ENCODE measurements around the gene COMT. TPM values are rescaled to one million over a fixed set of nuclear protein-coding genes. Genes with fewer than 3 reads are reported as not detected.

The COMT gene
- total and polyA plus RNA-seq, 10 donors: 63.5 to 216 (median 99.3) TPM

DNA sequence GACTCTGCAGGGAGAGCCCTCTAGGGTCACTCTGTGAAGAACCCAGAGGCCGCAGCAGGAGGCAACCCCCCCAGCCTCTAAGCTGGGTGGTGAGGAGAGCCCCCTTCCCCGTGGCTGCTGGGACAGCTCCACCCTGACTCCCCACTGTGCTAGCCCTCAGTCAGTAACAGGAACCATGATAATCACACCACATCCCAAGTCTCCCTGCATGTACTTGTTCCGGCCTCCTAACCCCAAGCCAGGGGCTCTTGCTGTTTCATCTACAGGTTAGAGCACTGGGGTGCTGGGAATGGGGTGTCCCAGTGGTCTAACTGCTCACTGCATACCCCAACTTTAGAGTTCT, 48.1 kb downstream of the COMT start:
- TF ChIP-seq, protein P1, sequence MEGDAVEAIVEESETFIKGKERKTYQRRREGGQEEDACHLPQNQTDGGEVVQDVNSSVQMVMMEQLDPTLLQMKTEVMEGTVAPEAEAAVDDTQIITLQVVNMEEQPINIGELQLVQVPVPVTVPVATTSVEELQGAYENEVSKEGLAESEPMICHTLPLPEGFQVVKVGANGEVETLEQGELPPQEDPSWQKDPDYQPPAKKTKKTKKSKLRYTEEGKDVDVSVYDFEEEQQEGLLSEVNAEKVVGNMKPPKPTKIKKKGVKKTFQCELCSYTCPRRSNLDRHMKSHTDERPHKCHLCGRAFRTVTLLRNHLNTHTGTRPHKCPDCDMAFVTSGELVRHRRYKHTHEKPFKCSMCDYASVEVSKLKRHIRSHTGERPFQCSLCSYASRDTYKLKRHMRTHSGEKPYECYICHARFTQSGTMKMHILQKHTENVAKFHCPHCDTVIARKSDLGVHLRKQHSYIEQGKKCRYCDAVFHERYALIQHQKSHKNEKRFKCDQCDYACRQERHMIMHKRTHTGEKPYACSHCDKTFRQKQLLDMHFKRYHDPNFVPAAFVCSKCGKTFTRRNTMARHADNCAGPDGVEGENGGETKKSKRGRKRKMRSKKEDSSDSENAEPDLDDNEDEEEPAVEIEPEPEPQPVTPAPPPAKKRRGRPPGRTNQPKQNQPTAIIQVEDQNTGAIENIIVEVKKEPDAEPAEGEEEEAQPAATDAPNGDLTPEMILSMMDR (IDR thresholded peaks at IDR 0.05 in 8 of 11, conservative IDR thresholded peaks at IDR 0.05 in 3 of 11): no peak
- no peak for TF ChIP-seq POLR2A (IDR thresholded peaks at IDR 0.05)
- TF ChIP-seq POLR2AphosphoS5 (IDR thresholded peaks at IDR 0.05): no peak
- Histone ChIP-seq H3K4me1 (peaks cover 4 to 47% (median 29%) of the 10 kb centered on the region in 6 donors), H3K4me3 (no peak overlapping the region), H3K27ac (peak overlapping the region in 5 of 8 donors; percentile 83 to 86 (median 84)), H3K9me3 (no peaks in the 10 kb centered on the region), H3K27me3 (replicated peaks in 1 of 7) (peaks cover 0 to 8% (median 0%) of the 10 kb centered on the region in 7 donors), H3K36me3 (no peaks in the 10 kb centered on the region)
- intact Hi-C loops (cut with DNase I; ENCODE audit: low total_unique reads): no loop called here
- WGBS, 5 donors: 71 to 90% (median 85%) methylated on average over 2 to 3 of the region's 3 CpGs
- no peak for DNase-seq

- 50 to 97% (median 62%) methylated on average over 2 of the region's 2 CpGs for WGBS, 5 donors
- H3K27ac ChIP-seq: peak overlapping the region in 6 of 8 donors; percentile 40 to 86 (median 84)
- no peaks in the 10 kb centered on the region for H3K36me3 ChIP-seq
- peaks cover 0 to 8% (median 0%) of the 10 kb centered on the region in 7 donors for H3K27me3 ChIP-seq (replicated peaks in 1 of 7)
- TF ChIP-seq POLR2A (IDR thresholded peaks at IDR 0.05) (no peak), POLR2AphosphoS5 (IDR thresholded peaks at IDR 0.05) (no peak)
- TF ChIP-seq, protein P1 (IDR thresholded peaks at IDR 0.05 in 8 of 11, conservative IDR thresholded peaks at IDR 0.05 in 3 of 11): no peak
- intact Hi-C loops (cut with DNase I; ENCODE audit: low total_unique reads): no loop called here
- peaks cover 4 to 46% (median 27%) of the 10 kb centered on the region in 6 donors for H3K4me1 ChIP-seq
- no peak overlapping the region for H3K4me3 ChIP-seq
- H3K9me3 ChIP-seq: no peaks in the 10 kb centered on the region
- no peak for DNase-seq
Observed at GRCh38 chr22:19990188-19990587, 48.6 kb downstream of the COMT start.

DNA sequence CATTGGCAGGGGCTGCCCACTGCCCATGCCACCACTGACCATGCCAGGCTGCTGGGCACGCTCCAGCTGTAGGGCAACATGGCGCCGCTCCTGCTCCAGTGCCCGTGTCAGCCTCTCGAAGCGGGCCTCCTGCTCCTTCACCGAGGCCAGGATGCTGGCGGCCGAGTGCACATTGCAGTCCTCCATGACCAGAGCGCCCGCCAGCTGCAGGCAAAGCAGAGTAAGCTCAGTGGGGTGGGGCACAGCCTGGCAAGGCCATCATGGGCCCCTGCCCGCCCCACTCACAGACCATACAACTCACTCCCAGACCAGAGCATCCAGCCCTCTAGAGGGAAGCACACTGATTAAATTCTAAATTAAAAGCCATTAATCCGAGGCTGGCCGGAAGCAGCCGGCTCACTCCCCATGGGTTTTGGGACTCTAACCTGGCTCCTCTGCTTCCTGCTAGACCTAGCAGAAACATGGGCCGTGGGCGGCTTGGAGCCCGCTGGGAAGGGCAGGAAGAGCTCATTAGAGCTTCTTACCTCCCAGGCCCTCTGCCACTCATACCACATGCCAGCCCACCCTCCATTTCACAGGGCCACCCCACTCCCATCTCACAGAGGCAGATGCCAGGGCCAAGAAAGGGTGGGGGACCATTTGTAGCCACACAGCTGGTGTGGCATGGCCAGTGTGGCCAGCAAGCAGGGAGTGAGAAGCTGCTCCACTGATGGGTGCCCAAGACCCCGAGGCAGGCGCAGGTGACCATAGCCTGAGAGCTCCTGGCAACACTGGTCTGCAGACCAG, 49.2 kb downstream of the COMT start:
- intact Hi-C loops (cut with DNase I; ENCODE audit: low total_unique reads): no loop called here
- H3K4me3 ChIP-seq: no peak overlapping the region
- TF ChIP-seq POLR2AphosphoS5 (IDR thresholded peaks at IDR 0.05): no peak
- TF ChIP-seq POLR2A (IDR thresholded peaks at IDR 0.05): no peak
- TF ChIP-seq, protein P1 (IDR thresholded peaks at IDR 0.05 in 8 of 11, conservative IDR thresholded peaks at IDR 0.05 in 3 of 11): no peak
- H3K36me3 ChIP-seq: no peaks in the 10 kb centered on the region
- peak overlapping the region in 6 of 8 donors; percentile 29 to 86 (median 84) for H3K27ac ChIP-seq
- WGBS, 5 donors: 86 to 93% (median 90%) methylated on average over 17 to 20 of the region's 20 CpGs
- H3K9me3 ChIP-seq: no peaks in the 10 kb centered on the region
- peaks cover 4 to 46% (median 24%) of the 10 kb centered on the region in 6 donors for H3K4me1 ChIP-seq
- H3K27me3 ChIP-seq (replicated peaks in 1 of 7): peaks cover 0 to 7% (median 0%) of the 10 kb centered on the region in 7 donors
- DNase-seq: no peak

DNA sequence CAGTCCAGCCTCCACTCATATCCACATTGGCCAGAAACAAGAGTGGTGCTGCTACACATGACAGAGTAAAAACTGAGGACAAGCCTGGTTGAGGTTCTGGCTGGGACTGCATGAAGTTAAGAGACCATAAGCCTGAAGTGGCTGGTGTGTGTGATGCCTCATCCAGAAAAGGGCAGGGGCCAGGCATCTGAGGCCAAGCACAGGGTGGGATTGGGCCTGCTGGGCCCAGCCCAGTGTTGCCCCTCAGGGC, 49.7 kb downstream of the COMT start:
- TF ChIP-seq, protein P1 (IDR thresholded peaks at IDR 0.05 in 8 of 11, conservative IDR thresholded peaks at IDR 0.05 in 3 of 11): no peak
- TF ChIP-seq POLR2A (IDR thresholded peaks at IDR 0.05) (no peak), POLR2AphosphoS5 (IDR thresholded peaks at IDR 0.05) (no peak)
- Histone ChIP-seq H3K27ac (peak overlapping the region in 7 of 8 donors; percentile 29 to 86 (median 83)), H3K36me3 (no peaks in the 10 kb centered on the region), H3K27me3 (replicated peaks in 1 of 7) (peaks cover 0 to 2% (median 0%) of the 10 kb centered on the region in 7 donors), H3K9me3 (no peaks in the 10 kb centered on the region), H3K4me1 (peaks cover under 1 to 44% (median 19%) of the 10 kb centered on the region in 6 donors), H3K4me3 (no peak overlapping the region)
- DNase-seq: no peak
- intact Hi-C loops (cut with DNase I; ENCODE audit: low total_unique reads): no loop called here
